Jurkat, Clone E6-1 (cell line): ENCODE data around the gene PPIL3.

Experiments used
- DNase-seq: peaks from one replicate; pipeline ENCODE4 v3.0.0-alpha.2; 2011; ENCODE audit warnings: low read depth, low spot score
- H3K4me3 ChIP-seq: 2 replicates; pipeline ENCODE4 v1.5.1; 2011; ENCODE audit warnings: mild to moderate bottlenecking, low read length, control low read depth, moderate library complexity

Gene PPIL3

DNA sequence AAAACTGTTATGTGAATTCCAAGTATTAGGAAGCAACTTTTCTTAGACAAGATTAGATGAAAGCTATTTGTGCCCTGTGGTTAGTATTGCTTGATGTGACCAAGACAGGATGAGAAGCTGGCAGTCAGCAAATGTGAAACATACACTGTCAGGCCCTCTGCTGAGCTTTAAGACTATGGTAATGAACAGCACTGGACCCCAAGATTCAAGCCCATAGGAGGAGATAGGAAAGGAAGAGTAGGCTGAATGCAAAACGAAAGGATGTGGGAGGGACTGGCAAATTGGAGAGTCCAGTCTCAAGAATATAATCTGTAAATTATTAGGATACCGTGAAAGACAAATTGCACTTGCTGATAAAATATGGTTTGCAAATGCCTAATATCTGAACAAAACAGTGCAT, 60.8 kb downstream of the PPIL3 start:
- no peak for DNase-seq
- no peak overlapping the region for H3K4me3 ChIP-seq

DNA sequence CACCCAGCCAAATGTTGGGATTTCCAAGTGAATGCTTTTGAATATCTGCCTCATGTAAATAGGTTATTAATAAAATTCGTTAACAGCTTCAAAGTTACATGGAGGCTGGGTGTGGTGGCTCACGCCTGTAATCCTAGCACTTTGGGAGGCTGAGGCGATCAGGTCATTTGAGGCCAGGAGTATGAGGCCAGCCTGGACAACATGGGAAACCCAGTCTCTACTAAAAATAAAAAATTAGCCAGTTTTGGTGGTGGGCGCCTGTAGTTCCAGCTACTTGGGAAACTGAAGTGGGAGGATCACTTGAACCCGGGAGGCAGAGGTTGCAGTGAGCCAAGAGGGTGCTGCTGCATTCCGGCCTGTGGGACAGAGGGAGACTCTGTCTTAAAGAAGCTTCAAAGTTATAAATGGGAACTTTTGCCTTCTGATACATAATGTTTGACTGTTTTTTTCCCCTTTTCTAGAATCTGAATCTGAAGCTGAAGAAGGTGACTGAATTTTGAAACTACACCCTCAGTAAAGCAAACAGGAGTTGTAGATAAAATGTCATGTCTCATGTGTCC, 67.1 kb downstream of the PPIL3 start:
- DNase-seq, result no peak
- no peak overlapping the region for H3K4me3 ChIP-seq
